Vagina (tissue), 2 donors: ENCODE measurements around the gene DBNDD1.

ENCODE experiments used
- CTCF ChIP-seq, 3 experiments: fragments of 450-650 bp in 2 of 3; fragments of 200-600 bp in 1 of 3; sonication (generic) in 1 of 3; IDR thresholded peaks; one replicate each; pipeline ENCODE4 v1.5.1; 2017 to 2019; ENCODE audit warnings: antibody characterized with exemption in 3 of 3, mild to moderate bottlenecking in 2 of 3, moderate library complexity in 2 of 3
- POLR2A ChIP-seq, 2 donors: fragments of 450-650 bp; IDR thresholded peaks; one replicate each; pipeline ENCODE4 v1.6.1; 2017; ENCODE audit warnings: antibody characterized with exemption in 2 of 2, mild to moderate bottlenecking in 2 of 2, moderate library complexity in 2 of 2
- POLR2AphosphoS5 ChIP-seq, 2 donors: sonication (generic); formaldehyde crosslinking; IDR thresholded peaks; one replicate each; pipeline ENCODE4 v1.9.0; 2017; ENCODE audit warnings: antibody characterized with exemption in 2 of 2, mild to moderate bottlenecking in 2 of 2, low read depth in 1 of 2; ENCODE audit not compliant: insufficient read depth in 1 of 2

- TF ChIP-seq CTCF (IDR thresholded peaks at IDR 0.05) = no peak
- TF ChIP-seq POLR2A (IDR thresholded peaks at IDR 0.05) = no peak
- no peak for TF ChIP-seq POLR2AphosphoS5 (IDR thresholded peaks at IDR 0.05; ENCODE audit: insufficient read depth in 1 of 2, low read depth in 1 of 2)
Observed at GRCh38 chr16:89987169-89987568, 32.1 kb downstream of the DBNDD1 start.
